GM12864 (cell line): ENCODE results near the gene PRR23B.
"Not testable (repeated sequence)": the region's sequence is repeated elsewhere in the genome, so short reads cannot be mapped to it uniquely, and the experiment has no call there.

ENCODE experiments used
- DNase-seq: peaks from one replicate; pipeline ENCODE4 v3.0.0-alpha.2; 2011; ENCODE audit warnings: low read depth
- H3K4me3 ChIP-seq: 2 replicates; pipeline ENCODE4 v1.5.1; 2011; ENCODE audit warnings: mild to moderate bottlenecking, low read depth, low read length, control low read depth
- TF ChIP-seq, protein P1 (sequence below): IDR thresholded peaks from 2 replicates; pipeline ENCODE4 v1.5.1; 2011; ENCODE audit warnings: low read depth, mild to moderate bottlenecking, moderate library complexity, low read length, control low read depth, inconsistent platforms; ENCODE audit errors: missing control alignments

PRR23B gene

DNA sequence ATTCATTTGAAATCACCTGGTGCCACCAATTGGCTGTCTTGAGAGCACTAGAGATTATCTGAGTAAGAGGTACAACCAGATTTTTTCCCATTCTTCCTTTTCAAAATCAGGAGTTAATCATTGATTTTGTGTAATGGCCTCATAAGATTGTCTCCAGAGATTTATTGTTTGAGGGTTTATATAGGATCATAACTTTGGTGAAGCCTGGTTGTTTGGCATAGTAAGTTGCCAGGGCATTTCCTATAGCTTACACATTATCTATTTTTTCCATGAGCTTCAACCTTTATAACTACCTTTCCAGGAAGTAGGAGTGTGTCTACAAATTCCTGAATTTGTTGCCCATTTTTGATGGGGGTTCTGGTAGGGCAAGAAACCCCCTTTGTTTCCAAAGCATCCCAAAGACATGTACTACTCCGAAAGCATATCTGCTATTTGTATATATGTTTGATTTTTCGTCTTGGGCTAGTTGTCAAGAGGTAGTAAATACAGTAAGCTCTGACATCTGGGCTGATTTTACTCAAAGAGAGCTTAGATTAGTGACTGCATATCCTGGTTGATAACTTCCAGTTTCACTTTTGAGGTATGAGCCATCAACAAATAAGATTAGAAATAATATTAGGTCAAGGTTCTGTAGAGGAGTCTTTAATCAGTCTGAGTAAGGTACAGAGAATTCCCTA is 11.7 kb upstream of the PRR23B start:
- no peak overlapping the region for H3K4me3 ChIP-seq
- TF ChIP-seq, protein P1, sequence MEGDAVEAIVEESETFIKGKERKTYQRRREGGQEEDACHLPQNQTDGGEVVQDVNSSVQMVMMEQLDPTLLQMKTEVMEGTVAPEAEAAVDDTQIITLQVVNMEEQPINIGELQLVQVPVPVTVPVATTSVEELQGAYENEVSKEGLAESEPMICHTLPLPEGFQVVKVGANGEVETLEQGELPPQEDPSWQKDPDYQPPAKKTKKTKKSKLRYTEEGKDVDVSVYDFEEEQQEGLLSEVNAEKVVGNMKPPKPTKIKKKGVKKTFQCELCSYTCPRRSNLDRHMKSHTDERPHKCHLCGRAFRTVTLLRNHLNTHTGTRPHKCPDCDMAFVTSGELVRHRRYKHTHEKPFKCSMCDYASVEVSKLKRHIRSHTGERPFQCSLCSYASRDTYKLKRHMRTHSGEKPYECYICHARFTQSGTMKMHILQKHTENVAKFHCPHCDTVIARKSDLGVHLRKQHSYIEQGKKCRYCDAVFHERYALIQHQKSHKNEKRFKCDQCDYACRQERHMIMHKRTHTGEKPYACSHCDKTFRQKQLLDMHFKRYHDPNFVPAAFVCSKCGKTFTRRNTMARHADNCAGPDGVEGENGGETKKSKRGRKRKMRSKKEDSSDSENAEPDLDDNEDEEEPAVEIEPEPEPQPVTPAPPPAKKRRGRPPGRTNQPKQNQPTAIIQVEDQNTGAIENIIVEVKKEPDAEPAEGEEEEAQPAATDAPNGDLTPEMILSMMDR, result no peak
- DNase-seq, result no peak

DNA sequence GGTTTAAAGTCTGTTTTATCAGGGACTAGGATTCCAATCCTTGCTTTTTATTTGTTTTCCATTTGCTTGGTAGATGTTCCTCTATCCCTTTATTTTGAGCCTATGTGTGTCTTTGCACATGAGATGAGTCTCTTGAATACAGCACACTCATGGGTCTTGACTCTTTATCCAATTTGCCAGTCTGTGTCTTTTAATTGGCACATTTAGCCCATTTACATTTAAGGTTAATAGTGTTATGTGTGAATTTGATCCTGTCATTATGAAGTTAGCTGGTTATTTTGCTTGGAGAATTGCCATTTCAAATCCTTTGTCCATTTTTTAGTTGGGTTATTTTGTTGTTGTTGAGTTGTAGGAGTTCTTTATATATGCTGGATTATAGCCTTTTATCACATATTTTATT is 9.8 kb upstream of the PRR23B start:
- DNase-seq, H3K4me3 ChIP-seq: not testable (repeated sequence)

DNA sequence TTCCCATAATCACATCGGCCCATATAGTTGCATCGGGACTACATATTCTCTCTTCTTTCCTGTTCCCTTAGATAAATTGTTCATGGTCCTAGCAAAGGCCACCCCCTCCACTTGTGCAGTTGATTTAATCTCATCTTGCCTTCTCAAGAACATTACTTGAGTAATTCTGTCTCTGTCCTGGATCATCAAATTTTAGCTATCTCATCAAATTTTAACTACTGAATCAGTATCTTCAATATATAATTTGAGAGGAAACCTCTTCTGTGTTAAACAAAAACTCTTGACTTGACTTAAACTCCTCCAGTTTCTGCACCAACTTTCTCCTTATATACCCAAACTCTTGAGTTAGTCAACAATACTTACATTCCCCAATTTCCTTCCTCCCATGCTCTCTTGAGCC is 4.2 kb upstream of the PRR23B start:
- TF ChIP-seq, protein P1, result no peak
- no peak for DNase-seq
- no peak overlapping the region for H3K4me3 ChIP-seq

DNA sequence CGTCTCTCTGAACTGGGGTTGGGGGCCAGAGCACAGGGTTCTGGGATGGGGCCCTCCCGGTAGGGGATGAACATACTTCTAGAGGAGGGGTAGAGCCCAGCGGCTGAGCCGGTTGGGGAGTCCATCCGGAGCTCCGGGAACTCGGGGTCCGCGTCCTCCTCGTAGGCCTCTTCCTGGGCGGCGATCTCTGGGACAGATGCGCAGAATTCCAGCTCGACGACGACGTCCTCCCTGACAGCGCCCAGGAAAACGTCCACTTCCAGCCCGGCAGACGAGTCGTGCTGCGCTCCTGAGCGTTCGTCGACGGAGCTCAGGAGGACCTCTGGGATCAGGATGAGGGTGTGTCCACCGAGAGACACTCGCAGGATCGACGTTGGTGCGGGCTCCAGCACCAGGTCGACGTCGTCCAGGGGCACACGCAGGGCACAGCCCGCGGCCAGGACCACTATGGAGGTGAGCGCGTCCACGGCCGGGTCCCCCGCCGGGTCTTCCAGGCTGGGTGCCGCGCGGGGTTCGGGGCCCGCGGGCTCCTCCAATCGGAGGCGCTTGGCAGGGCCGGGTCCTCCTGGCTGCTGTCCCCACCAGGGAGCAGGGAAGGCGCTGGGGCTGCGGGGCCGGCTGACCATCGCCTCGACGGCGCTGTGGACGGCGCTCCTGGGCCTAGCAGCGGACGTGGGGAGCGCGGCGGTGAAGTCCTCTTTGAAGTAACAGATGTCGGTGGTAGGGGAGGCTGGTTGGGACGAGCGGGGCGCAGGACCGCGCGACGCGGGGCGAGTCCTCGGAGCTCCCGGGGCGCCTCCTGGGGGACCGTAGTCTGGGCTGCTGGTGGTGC is 474 bp downstream of the PRR23B start:
- no peak for DNase-seq
- no peak overlapping the region for H3K4me3 ChIP-seq
- TF ChIP-seq, protein P1, result no peak

DNA sequence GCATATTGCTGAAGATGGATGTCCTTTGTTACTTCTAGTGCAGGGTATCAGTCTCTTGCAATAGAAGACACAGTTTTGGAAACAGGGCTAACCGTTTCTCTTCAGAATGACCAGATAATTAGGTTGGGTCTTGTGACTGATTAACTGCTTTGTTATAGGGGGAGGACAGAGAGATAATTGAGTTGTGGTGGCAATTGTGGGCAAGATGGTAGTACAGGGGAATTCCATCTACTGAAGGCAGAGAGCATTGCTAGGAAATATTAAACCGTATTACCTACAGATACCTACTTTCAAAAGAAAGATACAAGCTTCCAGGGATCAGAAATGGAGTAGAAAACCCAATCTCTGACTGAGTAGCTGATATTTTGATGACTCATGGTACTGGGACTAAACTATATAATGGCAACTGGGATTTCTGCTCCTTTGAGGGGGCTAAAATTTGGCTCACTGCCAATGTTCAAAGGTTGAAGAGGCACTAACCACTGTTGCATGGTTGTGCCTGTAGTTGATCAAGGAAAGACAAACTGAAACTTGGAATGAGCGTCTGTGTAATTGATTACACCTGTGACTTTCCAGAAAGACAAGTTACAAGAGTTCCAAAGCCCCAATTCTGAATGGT is 4.2 kb downstream of the PRR23B start:
- DNase-seq, result no peak
- TF ChIP-seq, protein P1, result no peak
- no peak overlapping the region for H3K4me3 ChIP-seq

DNA sequence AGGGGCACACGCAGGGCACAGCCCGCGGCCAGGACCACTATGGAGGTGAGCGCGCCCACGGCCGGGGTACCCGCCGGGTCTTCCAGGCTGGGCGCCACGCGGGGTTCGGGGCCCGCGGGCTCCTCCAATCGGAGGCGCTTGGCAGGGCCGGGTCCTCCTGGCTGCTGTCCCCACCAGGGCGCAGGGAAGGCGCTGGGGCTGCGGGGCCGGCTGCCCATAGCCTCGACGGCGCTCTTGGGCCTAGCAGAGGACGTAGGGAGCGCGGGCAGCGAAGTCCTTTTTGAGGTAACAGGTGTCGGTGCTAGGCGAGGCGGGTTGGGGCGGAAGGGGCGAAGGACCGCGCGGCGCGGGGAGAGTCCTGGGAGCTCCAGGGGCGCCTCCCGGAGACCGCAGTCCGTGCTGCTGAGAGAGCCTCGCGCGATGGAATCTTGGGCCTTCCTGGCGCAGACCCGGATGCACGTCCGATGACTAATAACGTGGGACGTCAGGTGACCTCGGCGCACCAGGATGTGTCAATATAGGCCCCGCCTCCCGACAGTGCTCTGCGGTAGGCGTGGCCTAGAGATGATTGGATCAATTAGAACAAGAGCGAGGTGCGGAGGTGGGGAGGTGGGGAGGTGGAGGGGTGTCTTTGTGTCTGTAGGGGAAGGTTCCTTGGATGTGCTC is 14.5 kb downstream of the PRR23B start, which contains the start of gene PRR23A:
Gene PRR23A, minus strand, starts transcription at position 218 of the 666 bp plus-strand sequence. Its CDS starts 0 bp downstream, at position 218.
- DNase-seq, result no peak
- no peak within 1 kb of the TSS for H3K4me3 ChIP-seq

More for the DNA sequence above, 14.5 kb downstream of the PRR23B start, which contains the start of gene PRR23A:
- TF ChIP-seq, protein P1, result no peak
